Osteoblast (primary cell): ENCODE measurements around the gene AOAH. TPM values are rescaled to one million over a fixed set of nuclear protein-coding genes. Genes with fewer than 3 reads are reported as not detected.
"Not testable (repeated sequence)": the region's sequence is repeated elsewhere in the genome, so short reads cannot be mapped to it uniquely, and the experiment has no call there.

Source experiments
- DNase-seq: peaks from one replicate; pipeline ENCODE4 v3.0.0; 2011; ENCODE audit warnings: low spot score, mixed read lengths; ENCODE audit not compliant: insufficient read length; ENCODE audit errors: missing footprints
- H2AFZ ChIP-seq: 2 replicates; pipeline ENCODE4 v1.6.0; 2011; ENCODE audit warnings: mild to moderate bottlenecking, low read length
- H3K27ac ChIP-seq: 2 replicates; pipeline ENCODE4 v1.5.1; 2011; ENCODE audit warnings: mild to moderate bottlenecking, low read depth, low read length, moderate library complexity
- H3K27me3 ChIP-seq: 2 replicates; pipeline ENCODE4 v1.6.0; 2012; ENCODE audit warnings: mild to moderate bottlenecking, control low read depth, inconsistent platforms, low read length, moderate library complexity; ENCODE audit not compliant: insufficient read depth
- H3K36me3 ChIP-seq: 2 replicates; pipeline ENCODE4 v1.5.1; 2011; ENCODE audit warnings: mild to moderate bottlenecking, low read length, control low read depth, moderate library complexity; ENCODE audit not compliant: insufficient read depth
- H3K4me1 ChIP-seq: 2 replicates; pipeline ENCODE4 v1.5.1; 2011; ENCODE audit warnings: mild to moderate bottlenecking, low read length, control low read depth, moderate library complexity; ENCODE audit not compliant: insufficient read depth
- H3K4me2 ChIP-seq: 2 replicates; pipeline ENCODE4 v1.6.0; 2011; ENCODE audit warnings: mild to moderate bottlenecking, low read length; ENCODE audit not compliant: insufficient read depth
- H3K4me3 ChIP-seq: fragments of 200-600 bp; sonication (generic); 3 replicates; pipeline ENCODE4 v1.5.1; 2012; ENCODE audit warnings: mild to moderate bottlenecking, low read length, inconsistent platforms; ENCODE audit not compliant: insufficient read depth
- H3K79me2 ChIP-seq: 2 replicates; pipeline ENCODE4 v1.6.0; 2012; ENCODE audit warnings: mild to moderate bottlenecking, low read length, control low read depth, inconsistent platforms; ENCODE audit not compliant: insufficient read depth
- H3K9me3 ChIP-seq: 2 replicates; pipeline ENCODE4 v1.5.1; 2011; ENCODE audit warnings: low read depth, low read length, control low read depth
- H4K20me1 ChIP-seq: 2 replicates; pipeline ENCODE4 v1.6.0; 2012; ENCODE audit warnings: mild to moderate bottlenecking, low read length, control low read depth; ENCODE audit not compliant: insufficient read depth
- CTCF ChIP-seq: IDR thresholded peaks from 2 replicates; pipeline ENCODE4 v1.5.1; 2011; ENCODE audit warnings: mild to moderate bottlenecking, low read depth, low read length, moderate library complexity; ENCODE audit errors: extremely low read depth
- total RNA-seq: library from RNA; depleted of rRNA; stranded (reverse); fragments of >200 nt; gene quantifications from 2 replicates; pipeline ENCODE4 v1.2.3, GENCODE V29; 2012

Gene AOAH
- total RNA-seq, 1 donor = under 0.01 TPM

GRCh38 chr7:36710186-36710791, 14.0 kb downstream of the AOAH start:
- H3K4me3 ChIP-seq = no peak overlapping the region
- H3K27ac ChIP-seq = no peak overlapping the region
- no peaks in the 10 kb centered on the region for H3K79me2 ChIP-seq
- no peaks in the 10 kb centered on the region for H3K4me1 ChIP-seq
- H3K4me2 ChIP-seq = no peak overlapping the region
- no peak for TF ChIP-seq CTCF
- no peaks in the 10 kb centered on the region for H4K20me1 ChIP-seq
- no peaks in the 10 kb centered on the region for H3K9me3 ChIP-seq
- no peak for DNase-seq
- no peak overlapping the region for H2AFZ ChIP-seq
- no peaks in the 10 kb centered on the region for H3K27me3 ChIP-seq
- no peaks in the 10 kb centered on the region for H3K36me3 ChIP-seq

DNA sequence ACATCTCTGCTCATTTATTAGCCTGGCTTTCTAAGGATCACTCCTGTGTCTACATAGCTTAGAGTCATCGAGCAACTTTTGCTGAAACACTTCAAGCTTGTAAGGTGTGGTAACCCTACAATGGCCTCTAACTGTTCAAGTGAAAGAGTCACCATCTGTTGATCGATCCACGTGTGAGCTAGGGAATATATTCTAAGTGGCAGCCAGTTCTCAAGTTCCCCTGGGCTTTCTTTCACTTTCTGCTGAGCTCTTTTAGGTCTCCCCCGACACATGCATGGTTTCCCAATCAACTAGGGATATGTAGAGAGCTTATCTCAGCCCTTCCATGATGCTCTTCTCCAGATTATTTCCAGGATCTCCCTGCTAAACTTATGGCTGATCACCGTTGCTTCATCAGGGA, 15.5 kb downstream of the AOAH start:
- Histone ChIP-seq H4K20me1 (no peaks in the 10 kb centered on the region), H3K27me3 (no peaks in the 10 kb centered on the region), H3K36me3 (no peaks in the 10 kb centered on the region), H3K9me3 (no peaks in the 10 kb centered on the region), H3K4me2 (no peak overlapping the region), H3K4me1 (no peaks in the 10 kb centered on the region), H2AFZ (no peak overlapping the region), H3K27ac (no peak overlapping the region), H3K4me3 (no peak overlapping the region), H3K79me2 (no peaks in the 10 kb centered on the region)
- TF ChIP-seq CTCF = no peak
- no peak for DNase-seq

GRCh38 chr7:36707898-36708297, 16.4 kb downstream of the AOAH start:
- Histone ChIP-seq H4K20me1 (no peaks in the 10 kb centered on the region), H3K79me2 (no peaks in the 10 kb centered on the region), H3K4me2 (no peak overlapping the region), H2AFZ (no peak overlapping the region), H3K4me1 (no peaks in the 10 kb centered on the region), H3K9me3 (no peaks in the 10 kb centered on the region), H3K27ac (no peak overlapping the region), H3K36me3 (no peaks in the 10 kb centered on the region), H3K4me3 (no peak overlapping the region), H3K27me3 (no peaks in the 10 kb centered on the region)
- TF ChIP-seq CTCF = no peak
- DNase-seq = no peak

GRCh38 chr7:36707465-36707864, 16.8 kb downstream of the AOAH start:
- no peaks in the 10 kb centered on the region for H3K9me3 ChIP-seq
- H3K79me2 ChIP-seq = no peaks in the 10 kb centered on the region
- no peak for DNase-seq
- H4K20me1 ChIP-seq = no peaks in the 10 kb centered on the region
- TF ChIP-seq CTCF = no peak
- H3K36me3 ChIP-seq = no peaks in the 10 kb centered on the region
- H3K4me1 ChIP-seq = no peaks in the 10 kb centered on the region
- no peak overlapping the region for H2AFZ ChIP-seq
- no peaks in the 10 kb centered on the region for H3K27me3 ChIP-seq
- H3K27ac ChIP-seq = no peak overlapping the region
- no peak overlapping the region for H3K4me2 ChIP-seq
- no peak overlapping the region for H3K4me3 ChIP-seq

DNA sequence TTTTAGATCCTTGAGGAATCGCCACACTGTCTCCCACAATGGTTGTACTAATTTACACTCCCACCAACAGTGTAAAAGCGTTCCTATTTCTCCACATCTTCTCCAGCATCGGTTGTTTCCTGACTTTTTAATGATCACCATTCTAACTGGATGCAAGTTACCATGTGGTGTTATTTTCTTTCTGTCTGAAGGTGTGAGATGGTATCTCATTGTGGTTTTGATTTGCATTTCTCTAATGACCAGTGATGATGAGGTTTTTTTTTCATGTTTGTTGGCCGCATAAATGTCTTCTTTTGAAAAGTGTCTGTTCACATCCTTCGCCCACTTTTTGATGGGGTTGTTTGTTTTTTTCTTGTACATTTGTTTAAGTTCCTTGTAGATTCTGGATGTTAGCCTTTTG, 20.4 kb downstream of the AOAH start:
- not testable (repeated sequence) for H2AFZ ChIP-seq, H3K79me2 ChIP-seq, H4K20me1 ChIP-seq, H3K4me2 ChIP-seq, H3K9me3 ChIP-seq, H3K27ac ChIP-seq, H3K4me3 ChIP-seq, DNase-seq, H3K36me3 ChIP-seq, H3K27me3 ChIP-seq, H3K4me1 ChIP-seq
